ENCODE results near the gene C4orf50. TPM values are rescaled to one million over a fixed set of nuclear protein-coding genes. Genes with fewer than 3 reads are reported as not detected.
A peak's percentile ranks its signal among the peaks of the same experiment; 100 is the strongest.

The C4orf50 gene
- total RNA-seq, 1 experiment from 2014 or later: 0.17 TPM

- Histone ChIP-seq H3K56ac (ENCODE audit: insufficient read length, low read depth, low read length) (no peak overlapping the region), H3K27ac (ENCODE audit: insufficient read length, low read depth, low read length) (no peak overlapping the region), H2AFZ (ENCODE audit: low read length) (no peak overlapping the region), H3K4ac (ENCODE audit: low read depth, low read length) (no peak overlapping the region), H2BK15ac (ENCODE audit: low read depth, low read length) (no peak overlapping the region), H3K27me3 (ENCODE audit: insufficient read depth, low read length) (no peaks in the 10 kb centered on the region), H3K9ac (ENCODE audit: extremely low read depth, insufficient read length, low read length) (no peak overlapping the region), H3K14ac (ENCODE audit: insufficient read depth, low read length) (no peak overlapping the region), H2BK20ac (ENCODE audit: low read depth, low read length, poor library complexity, severe bottlenecking) (no peak overlapping the region), H4K5ac (ENCODE audit: insufficient read length, low read depth, low read length) (no peak overlapping the region), H3K23ac (ENCODE audit: insufficient read length, low read depth, low read length) (no peak overlapping the region), H3K9me3 (ENCODE audit: control insufficient read depth, low read depth, low read length) (no peaks in the 10 kb centered on the region), H2BK12ac (ENCODE audit: insufficient read length, low read depth, low read length) (no peak overlapping the region), H3K4me2 (ENCODE audit: insufficient read depth, insufficient read length, low read length) (no peak overlapping the region), H2BK5ac (ENCODE audit: insufficient read length, low read length) (no peak overlapping the region), H3K4me1 (ENCODE audit: insufficient read depth, low read length) (no peaks in the 10 kb centered on the region), H3K79me1 (ENCODE audit: insufficient read depth, low read depth, low read length, poor library complexity, severe bottlenecking) (peaks cover 5% of the 10 kb centered on the region), H3K23me2 (ENCODE audit: insufficient read length, low read depth, low read length, poor library complexity, severe bottlenecking) (no peaks in the 10 kb centered on the region), H3K18ac (ENCODE audit: insufficient read length, low read depth, low read length) (no peak overlapping the region), H3T11ph (ENCODE audit: low read length) (no peak overlapping the region), H4K8ac (replicated peaks; ENCODE audit: insufficient read length, low read depth, low read length) (no peak overlapping the region), H3K79me2 (ENCODE audit: insufficient read depth, low read length) (peaks cover 3% of the 10 kb centered on the region; the same call in 1 of the 2 replicates), H2AK5ac (ENCODE audit: insufficient read length, low read length) (no peak overlapping the region), H4K20me1 (ENCODE audit: control insufficient read depth, insufficient read depth, insufficient read length) (peaks cover 5% of the 10 kb centered on the region), H4K91ac (ENCODE audit: insufficient read length, low read depth, low read length) (no peak overlapping the region), H2BK120ac (ENCODE audit: low read depth, low read length, poor library complexity, severe bottlenecking) (no peak overlapping the region)
- peaks cover 36 to 56% (median 39%) of the 10 kb centered on the region in 3 experiments for H3K36me3 Mint-ChIP-seq (ENCODE audit: insufficient read depth in 1 of 3, low read depth in 3 of 3)
- H3K9me3 Mint-ChIP-seq: no peaks in the 10 kb centered on the region
- WGBS (ENCODE audit: extremely low coverage, insufficient read length, low lambda C conversion rate): no CpG with 5 or more reads among the region's 9 CpGs
- H3K27ac Mint-ChIP-seq: peak overlapping the region in 1 of 3 experiments; percentile 65; a peak in 3 of 7 replicates
- no peak for DNase-seq
- peaks cover 0 to 10% of the 10 kb centered on the region in 2 experiments; a peak in 3 of 4 replicates for H3K4me1 Mint-ChIP-seq
- no peak for TF ChIP-seq CTCF (conservative IDR thresholded peaks at IDR 0.05)
- no peaks in the 10 kb centered on the region for H3K27me3 Mint-ChIP-seq (ENCODE audit: low read depth)
- H3K4me3 Mint-ChIP-seq: no peak overlapping the region
Observed at GRCh38 chr4:5852523-5853202, 165.6 kb downstream of the C4orf50 start.

Measured in H9 (cell line).